ENCODE data around the gene TTLL4.
A peak's percentile ranks its signal among the peaks of the same experiment; 100 is the strongest.
"Not testable (repeated sequence)": the region's sequence is repeated elsewhere in the genome, so short reads cannot be mapped to it uniquely, and the experiment has no call there.

Gene TTLL4, protein sequence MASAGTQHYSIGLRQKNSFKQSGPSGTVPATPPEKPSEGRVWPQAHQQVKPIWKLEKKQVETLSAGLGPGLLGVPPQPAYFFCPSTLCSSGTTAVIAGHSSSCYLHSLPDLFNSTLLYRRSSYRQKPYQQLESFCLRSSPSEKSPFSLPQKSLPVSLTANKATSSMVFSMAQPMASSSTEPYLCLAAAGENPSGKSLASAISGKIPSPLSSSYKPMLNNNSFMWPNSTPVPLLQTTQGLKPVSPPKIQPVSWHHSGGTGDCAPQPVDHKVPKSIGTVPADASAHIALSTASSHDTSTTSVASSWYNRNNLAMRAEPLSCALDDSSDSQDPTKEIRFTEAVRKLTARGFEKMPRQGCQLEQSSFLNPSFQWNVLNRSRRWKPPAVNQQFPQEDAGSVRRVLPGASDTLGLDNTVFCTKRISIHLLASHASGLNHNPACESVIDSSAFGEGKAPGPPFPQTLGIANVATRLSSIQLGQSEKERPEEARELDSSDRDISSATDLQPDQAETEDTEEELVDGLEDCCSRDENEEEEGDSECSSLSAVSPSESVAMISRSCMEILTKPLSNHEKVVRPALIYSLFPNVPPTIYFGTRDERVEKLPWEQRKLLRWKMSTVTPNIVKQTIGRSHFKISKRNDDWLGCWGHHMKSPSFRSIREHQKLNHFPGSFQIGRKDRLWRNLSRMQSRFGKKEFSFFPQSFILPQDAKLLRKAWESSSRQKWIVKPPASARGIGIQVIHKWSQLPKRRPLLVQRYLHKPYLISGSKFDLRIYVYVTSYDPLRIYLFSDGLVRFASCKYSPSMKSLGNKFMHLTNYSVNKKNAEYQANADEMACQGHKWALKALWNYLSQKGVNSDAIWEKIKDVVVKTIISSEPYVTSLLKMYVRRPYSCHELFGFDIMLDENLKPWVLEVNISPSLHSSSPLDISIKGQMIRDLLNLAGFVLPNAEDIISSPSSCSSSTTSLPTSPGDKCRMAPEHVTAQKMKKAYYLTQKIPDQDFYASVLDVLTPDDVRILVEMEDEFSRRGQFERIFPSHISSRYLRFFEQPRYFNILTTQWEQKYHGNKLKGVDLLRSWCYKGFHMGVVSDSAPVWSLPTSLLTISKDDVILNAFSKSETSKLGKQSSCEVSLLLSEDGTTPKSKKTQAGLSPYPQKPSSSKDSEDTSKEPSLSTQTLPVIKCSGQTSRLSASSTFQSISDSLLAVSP

GRCh38 chr2:218710687-218711549 lies at the start of gene TTLL4:
TTLL4 (plus strand) TSS chr2:218710835; CDS start chr2:218737677, 26,842 bp downstream.
- peaks cover 3% of the 10 kb centered on the region for H3K27me3 Mint-ChIP-seq
- peak within 1 kb of the TSS; percentile 89 for H3K27ac Mint-ChIP-seq
- peak; percentile 98 for DNase-seq
- no peaks in the 10 kb centered on the region for H3K9me3 Mint-ChIP-seq
- ATAC-seq = peak; percentile 98
- H3K4me3 Mint-ChIP-seq = peak within 1 kb of the TSS; percentile 98
- peaks cover 23% of the 10 kb centered on the region for H3K4me1 Mint-ChIP-seq
- peaks cover 2% of the 10 kb centered on the region for H3K36me3 Mint-ChIP-seq (ENCODE audit: low read depth)

GRCh38 chr2:218662377-218662776 lies 48.3 kb upstream of the TTLL4 start:
- H3K9me3 Mint-ChIP-seq = no peaks in the 10 kb centered on the region
- H3K4me1 Mint-ChIP-seq = peaks cover 29% of the 10 kb centered on the region
- ATAC-seq = no peak
- peaks cover 43% of the 10 kb centered on the region for H3K36me3 Mint-ChIP-seq (ENCODE audit: low read depth)
- no peak overlapping the region for H3K4me3 Mint-ChIP-seq
- no peak overlapping the region for H3K27ac Mint-ChIP-seq
- no peak for DNase-seq
- H3K27me3 Mint-ChIP-seq = no peaks in the 10 kb centered on the region

GRCh38 chr2:218662827-218663226 lies 47.8 kb upstream of the TTLL4 start:
- no peak for ATAC-seq
- Mint-ChIP-seq H3K4me3 (no peak overlapping the region), H3K9me3 (no peaks in the 10 kb centered on the region), H3K27ac (no peak overlapping the region), H3K36me3 (ENCODE audit: low read depth) (peaks cover 44% of the 10 kb centered on the region), H3K27me3 (no peaks in the 10 kb centered on the region), H3K4me1 (peaks cover 25% of the 10 kb centered on the region)
- no peak for DNase-seq

- ATAC-seq (no peak), DNase-seq (no peak)
- Mint-ChIP-seq H3K4me3 (no peak overlapping the region), H3K27me3 (no peaks in the 10 kb centered on the region), H3K9me3 (no peaks in the 10 kb centered on the region), H3K36me3 (ENCODE audit: low read depth) (peaks cover 35% of the 10 kb centered on the region), H3K27ac (no peak overlapping the region), H3K4me1 (peaks cover 15% of the 10 kb centered on the region)
These were observed 46.7 kb upstream of the TTLL4 start for GRCh38 chr2:218663901-218664300.

GRCh38 chr2:218664653-218665052 lies 46.0 kb upstream of the TTLL4 start:
- Mint-ChIP-seq H3K4me1 (peaks cover 13% of the 10 kb centered on the region), H3K27me3 (no peaks in the 10 kb centered on the region), H3K36me3 (ENCODE audit: low read depth) (peaks cover 33% of the 10 kb centered on the region), H3K27ac (no peak overlapping the region), H3K9me3 (no peaks in the 10 kb centered on the region), H3K4me3 (no peak overlapping the region)
- no peak for ATAC-seq
- DNase-seq = no peak

GRCh38 chr2:218671097-218671653 lies 39.5 kb upstream of the TTLL4 start:
- Mint-ChIP-seq H3K4me1 (peaks cover 27% of the 10 kb centered on the region), H3K9me3 (no peaks in the 10 kb centered on the region), H3K27ac (peak overlapping the region; percentile 96), H3K4me3 (peak overlapping the region; percentile 96), H3K36me3 (ENCODE audit: low read depth) (peaks cover 12% of the 10 kb centered on the region), H3K27me3 (no peaks in the 10 kb centered on the region)
- DNase-seq = no peak
- ATAC-seq = no peak

GRCh38 chr2:218671654-218672566 lies 38.7 kb upstream of the TTLL4 start, which contains the start of the genes RNF25 and STK36:
RNF25 (minus strand) TSS chr2:218672002; CDS start chr2:218671970, 32 bp downstream.
STK36 (plus strand) TSS chr2:218672086; CDS start chr2:218672830, 744 bp downstream.
- peak within 1 kb of the TSS; percentile 96 for H3K4me3 Mint-ChIP-seq
- H3K4me1 Mint-ChIP-seq = peaks cover 27% of the 10 kb centered on the region
- H3K9me3 Mint-ChIP-seq = no peaks in the 10 kb centered on the region
- H3K27ac Mint-ChIP-seq = peak within 1 kb of the TSS; percentile 96
- ATAC-seq (peak; percentile 97), DNase-seq (peak; percentile 83)
- peaks cover 13% of the 10 kb centered on the region for H3K36me3 Mint-ChIP-seq (ENCODE audit: low read depth)
- no peaks in the 10 kb centered on the region for H3K27me3 Mint-ChIP-seq

- no peak for ATAC-seq
- no peak overlapping the region for H3K27ac Mint-ChIP-seq
- H3K4me1 Mint-ChIP-seq = no peaks in the 10 kb centered on the region
- DNase-seq = no peak
- peaks cover 12% of the 10 kb centered on the region for H3K36me3 Mint-ChIP-seq (ENCODE audit: low read depth)
- H3K4me3 Mint-ChIP-seq = no peak overlapping the region
- H3K27me3 Mint-ChIP-seq = no peaks in the 10 kb centered on the region
- H3K9me3 Mint-ChIP-seq = no peaks in the 10 kb centered on the region
These were observed 31.5 kb upstream of the TTLL4 start for GRCh38 chr2:218679119-218679518.

DNA sequence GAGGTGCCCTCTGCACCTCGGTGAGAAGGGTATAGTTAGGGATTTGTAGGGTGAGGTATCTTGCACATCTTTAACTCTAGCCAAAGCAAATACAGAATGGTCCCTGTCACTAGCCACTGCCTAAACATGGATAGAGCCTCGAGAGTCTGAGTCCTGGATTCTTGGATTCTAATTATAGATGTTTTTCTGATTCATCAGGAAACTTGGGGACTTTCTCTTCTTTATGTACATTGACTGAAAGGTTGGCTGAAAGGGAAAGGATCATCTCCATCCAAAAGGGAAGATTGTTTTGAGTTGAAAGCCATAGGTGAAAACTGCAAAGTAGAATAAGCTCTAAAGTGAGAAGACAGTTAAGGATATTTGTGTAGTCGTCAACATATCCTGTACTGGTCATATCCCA lies 30.6 kb upstream of the TTLL4 start:
- Mint-ChIP-seq H3K9me3 (no peaks in the 10 kb centered on the region), H3K27me3 (no peaks in the 10 kb centered on the region), H3K4me3 (no peak overlapping the region), H3K27ac (no peak overlapping the region), H3K36me3 (ENCODE audit: low read depth) (peaks cover 14% of the 10 kb centered on the region), H3K4me1 (no peaks in the 10 kb centered on the region)
- ATAC-seq (no peak), DNase-seq (no peak)

DNA sequence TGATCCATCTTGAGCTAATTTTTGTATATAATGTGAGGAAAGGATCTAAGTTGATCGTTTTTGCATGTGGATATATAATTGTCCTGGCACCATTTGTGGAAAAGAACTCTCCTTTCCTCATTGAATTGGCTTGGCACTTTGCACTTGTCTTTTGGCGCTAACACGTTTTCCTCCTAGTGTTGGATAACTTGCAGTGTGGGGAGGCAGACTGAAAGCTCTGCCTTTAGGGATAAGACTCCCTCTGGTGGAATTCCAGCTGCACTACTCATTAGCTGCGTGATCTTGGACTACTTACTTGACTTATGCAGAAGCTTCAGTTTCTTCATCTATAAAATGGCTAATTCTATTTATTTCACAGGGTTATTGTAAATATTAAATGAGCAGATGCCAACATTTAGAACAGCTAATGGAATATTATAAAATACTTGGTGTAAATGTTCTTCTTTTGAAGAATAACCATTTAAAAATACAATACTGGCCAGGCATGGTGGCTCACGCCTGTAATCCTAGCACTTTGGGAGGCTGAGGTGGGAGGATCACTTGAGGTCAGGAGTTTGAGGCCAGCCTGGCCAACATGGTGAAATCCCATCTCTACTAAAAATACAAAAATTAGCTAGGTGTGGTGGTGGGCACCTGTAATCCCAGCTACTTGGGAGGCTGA lies 23.1 kb upstream of the TTLL4 start:
- not testable (repeated sequence) for H3K4me1 Mint-ChIP-seq; H3K36me3 Mint-ChIP-seq (ENCODE audit: low read depth); H3K27me3 Mint-ChIP-seq; H3K4me3 Mint-ChIP-seq; H3K27ac Mint-ChIP-seq; H3K9me3 Mint-ChIP-seq
- peak; percentile 65 for ATAC-seq
- DNase-seq = peak; percentile 20

DNA sequence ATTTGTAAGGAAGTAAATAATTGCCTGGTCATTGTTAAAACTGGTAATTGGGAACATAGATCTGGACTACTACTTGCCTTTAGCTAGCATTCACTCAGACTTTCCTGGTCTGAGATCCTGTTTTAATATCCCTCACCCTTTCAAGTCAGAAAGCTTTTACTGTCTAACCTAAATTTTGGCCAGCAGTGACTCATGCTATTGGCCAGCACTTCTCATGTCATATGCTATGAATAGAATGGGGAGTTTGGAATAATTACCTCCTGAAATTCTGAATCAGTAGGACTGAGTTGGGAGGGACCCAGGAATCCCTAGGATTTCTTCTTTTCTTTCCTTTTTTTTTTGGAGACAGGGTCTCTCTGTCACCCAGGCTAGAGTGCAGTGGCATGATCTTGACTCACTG lies 19.4 kb upstream of the TTLL4 start:
- H3K27ac Mint-ChIP-seq = no peak overlapping the region
- ATAC-seq (no peak), DNase-seq (no peak)
- H3K27me3 Mint-ChIP-seq = no peaks in the 10 kb centered on the region
- no peak overlapping the region for H3K4me3 Mint-ChIP-seq
- H3K4me1 Mint-ChIP-seq = no peaks in the 10 kb centered on the region
- no peaks in the 10 kb centered on the region for H3K9me3 Mint-ChIP-seq
- no peaks in the 10 kb centered on the region for H3K36me3 Mint-ChIP-seq (ENCODE audit: low read depth)

- DNase-seq (no peak), ATAC-seq (no peak)
- Mint-ChIP-seq H3K27me3 (no peaks in the 10 kb centered on the region), H3K4me3 (no peak overlapping the region), H3K4me1 (no peaks in the 10 kb centered on the region), H3K36me3 (ENCODE audit: low read depth) (no peaks in the 10 kb centered on the region), H3K27ac (no peak overlapping the region), H3K9me3 (no peaks in the 10 kb centered on the region)
These were observed 16.1 kb upstream of the TTLL4 start for GRCh38 chr2:218694405-218695145.
